Central memory CD8-positive, alpha-beta T cell (primary cell): Measurements from ENCODE around the gene MRPL37.
A peak's percentile ranks its signal among the peaks of the same experiment; 100 is the strongest.
"Not testable (repeated sequence)": the region's sequence is repeated elsewhere in the genome, so short reads cannot be mapped to it uniquely, and the experiment has no call there.

ENCODE experiments used
- ATAC-seq: fragments of 150-1000 bp; cut with Tn5 transposase; replicated peaks from 2 replicates; pipeline ENCODE4 v1.10.0; 2022; ENCODE audit warnings: mild to moderate bottlenecking, moderate FRiP score, moderate number of reproducible peaks; ENCODE audit not compliant: poor library complexity, severe bottlenecking; ENCODE audit errors: extremely low read depth
- DNase-seq, 2 donors: peaks; one replicate each; pipeline ENCODE4 v3.0.0; 2021; ENCODE audit warnings: low spot score in 2 of 2
- H3K27ac Mint-ChIP-seq: one replicate; pipeline ENCODE4 v1.8.0; 2022; ENCODE audit warnings: low read depth, mild to moderate bottlenecking, moderate library complexity, mixed read lengths
- H3K27me3 Mint-ChIP-seq: one replicate; pipeline ENCODE4 v1.8.0; 2022; ENCODE audit warnings: mixed read lengths
- H3K36me3 Mint-ChIP-seq: one replicate; pipeline ENCODE4 v1.8.0; 2022; ENCODE audit warnings: mild to moderate bottlenecking, moderate library complexity, mixed read lengths; ENCODE audit not compliant: insufficient read depth
- H3K4me1 Mint-ChIP-seq: one replicate; pipeline ENCODE4 v1.8.0; 2022; ENCODE audit warnings: mixed read lengths
- H3K4me3 Mint-ChIP-seq: one replicate; pipeline ENCODE4 v1.8.0; 2022; ENCODE audit warnings: mild to moderate bottlenecking, moderate library complexity, mixed read lengths
- H3K9me3 Mint-ChIP-seq: one replicate; pipeline ENCODE4 v1.8.0; 2022; ENCODE audit warnings: mixed read lengths

Gene MRPL37

GRCh38 chr1:54225986-54226559 is 26.1 kb downstream of the MRPL37 start:
- no peak for ATAC-seq
- Mint-ChIP-seq H3K27me3 (no peaks in the 10 kb centered on the region), H3K27ac (no peak overlapping the region), H3K36me3 (peaks cover 30% of the 10 kb centered on the region), H3K4me3 (no peak overlapping the region), H3K4me1 (peaks cover 25% of the 10 kb centered on the region), H3K9me3 (no peaks in the 10 kb centered on the region)
- no peak for DNase-seq

GRCh38 chr1:54227091-54227602 is 27.2 kb downstream of the MRPL37 start:
- no peaks in the 10 kb centered on the region for H3K9me3 Mint-ChIP-seq
- peaks cover 28% of the 10 kb centered on the region for H3K4me1 Mint-ChIP-seq
- H3K36me3 Mint-ChIP-seq = peaks cover 27% of the 10 kb centered on the region
- H3K4me3 Mint-ChIP-seq = no peak overlapping the region
- no peak overlapping the region for H3K27ac Mint-ChIP-seq
- DNase-seq (no peak), ATAC-seq (no peak)
- H3K27me3 Mint-ChIP-seq = no peaks in the 10 kb centered on the region

- Mint-ChIP-seq H3K27ac (peak overlapping the region; percentile 44), H3K27me3 (no peaks in the 10 kb centered on the region), H3K9me3 (no peaks in the 10 kb centered on the region), H3K4me3 (no peak overlapping the region), H3K4me1 (peaks cover 27% of the 10 kb centered on the region), H3K36me3 (peaks cover 27% of the 10 kb centered on the region)
- DNase-seq (no peak), ATAC-seq (no peak)
Measured at GRCh38 chr1:54227891-54228310, 27.9 kb downstream of the MRPL37 start.

GRCh38 chr1:54228638-54229079 is 28.7 kb downstream of the MRPL37 start:
- no peak overlapping the region for H3K4me3 Mint-ChIP-seq

GRCh38 chr1:54229281-54229891 is 29.4 kb downstream of the MRPL37 start:
- H3K4me1 Mint-ChIP-seq = peaks cover 27% of the 10 kb centered on the region
- H3K36me3 Mint-ChIP-seq = peaks cover 24% of the 10 kb centered on the region
- H3K27ac Mint-ChIP-seq = peak overlapping the region; percentile 67
- H3K4me3 Mint-ChIP-seq = no peak overlapping the region
- H3K27me3 Mint-ChIP-seq = no peaks in the 10 kb centered on the region
- DNase-seq = no peak
- H3K9me3 Mint-ChIP-seq = no peaks in the 10 kb centered on the region
- no peak for ATAC-seq

More at GRCh38 chr1:54228638-54229079, 28.7 kb downstream of the MRPL37 start:
- no peak for ATAC-seq
- Mint-ChIP-seq H3K9me3 (no peaks in the 10 kb centered on the region), H3K27ac (peak overlapping the region; percentile 67), H3K27me3 (no peaks in the 10 kb centered on the region), H3K36me3 (peaks cover 25% of the 10 kb centered on the region), H3K4me1 (peaks cover 27% of the 10 kb centered on the region)
- no peak for DNase-seq

- peak; percentile 66 for ATAC-seq
- H3K9me3 Mint-ChIP-seq = no peaks in the 10 kb centered on the region
- peaks cover 27% of the 10 kb centered on the region for H3K4me1 Mint-ChIP-seq
- H3K27ac Mint-ChIP-seq = peak overlapping the region; percentile 46
- no peaks in the 10 kb centered on the region for H3K27me3 Mint-ChIP-seq
- peaks cover 16% of the 10 kb centered on the region for H3K36me3 Mint-ChIP-seq
- no peak overlapping the region for H3K4me3 Mint-ChIP-seq
- DNase-seq = no peak
Measured at GRCh38 chr1:54230507-54231339, 30.8 kb downstream of the MRPL37 start.

- DNase-seq, ATAC-seq, H3K27me3 Mint-ChIP-seq, H3K4me3 Mint-ChIP-seq, H3K27ac Mint-ChIP-seq, H3K9me3 Mint-ChIP-seq: not testable (repeated sequence)
- Mint-ChIP-seq H3K4me1 (peaks cover 27% of the 10 kb centered on the region), H3K36me3 (peaks cover 15% of the 10 kb centered on the region)
Measured at GRCh38 chr1:54233196-54233595, 33.2 kb downstream of the MRPL37 start.

GRCh38 chr1:54234284-54234683 is 34.3 kb downstream of the MRPL37 start:
- DNase-seq = no peak
- Mint-ChIP-seq H3K4me3 (no peak overlapping the region), H3K27me3 (no peaks in the 10 kb centered on the region), H3K9me3 (no peaks in the 10 kb centered on the region), H3K27ac (no peak overlapping the region), H3K4me1 (peaks cover 22% of the 10 kb centered on the region), H3K36me3 (peaks cover 13% of the 10 kb centered on the region)
- ATAC-seq = no peak

GRCh38 chr1:54237586-54237985 is 37.6 kb downstream of the MRPL37 start:
- no peak for DNase-seq
- H3K27me3 Mint-ChIP-seq = no peaks in the 10 kb centered on the region
- H3K36me3 Mint-ChIP-seq = peaks cover 17% of the 10 kb centered on the region
- H3K4me1 Mint-ChIP-seq = no peaks in the 10 kb centered on the region
- no peak overlapping the region for H3K4me3 Mint-ChIP-seq
- ATAC-seq = no peak
- H3K9me3 Mint-ChIP-seq = no peaks in the 10 kb centered on the region
- H3K27ac Mint-ChIP-seq = no peak overlapping the region

- Mint-ChIP-seq H3K9me3 (no peaks in the 10 kb centered on the region), H3K27me3 (no peaks in the 10 kb centered on the region), H3K36me3 (peaks cover 26% of the 10 kb centered on the region), H3K4me3 (no peak overlapping the region), H3K4me1 (no peaks in the 10 kb centered on the region), H3K27ac (no peak overlapping the region)
- DNase-seq = no peak
- ATAC-seq = no peak
Measured at GRCh38 chr1:54238353-54239034, 38.5 kb downstream of the MRPL37 start.

- DNase-seq = no peak
- no peaks in the 10 kb centered on the region for H3K4me1 Mint-ChIP-seq
- H3K36me3 Mint-ChIP-seq = peaks cover 26% of the 10 kb centered on the region
- no peaks in the 10 kb centered on the region for H3K9me3 Mint-ChIP-seq
- no peak overlapping the region for H3K27ac Mint-ChIP-seq
- no peaks in the 10 kb centered on the region for H3K27me3 Mint-ChIP-seq
- H3K4me3 Mint-ChIP-seq = no peak overlapping the region
- no peak for ATAC-seq
Measured at GRCh38 chr1:54239035-54239383, 39.0 kb downstream of the MRPL37 start.

GRCh38 chr1:54239631-54240031 is 39.7 kb downstream of the MRPL37 start:
- Mint-ChIP-seq H3K36me3 (peaks cover 24% of the 10 kb centered on the region), H3K27me3 (no peaks in the 10 kb centered on the region), H3K9me3 (no peaks in the 10 kb centered on the region), H3K27ac (no peak overlapping the region), H3K4me3 (no peak overlapping the region), H3K4me1 (no peaks in the 10 kb centered on the region)
- no peak for ATAC-seq
- DNase-seq = no peak
